K562 (cell line): ENCODE measurements around the gene PPP1CC. TPM values are rescaled to one million over a fixed set of nuclear protein-coding genes. Genes with fewer than 3 reads are reported as not detected.

Source experiments
- ATAC-seq: fragments of 200-7000 bp; cut with Tn5 transposase; 3 replicates; pipeline ENCODE4 v1.9.1; 2020; ENCODE audit warnings: moderate library complexity
- BruUV-seq: library from RNA; stranded (reverse); fragments of 400-500 nt; replicated peaks from 2 replicates; lab custom pipeline; 2021; lab: Mats Ljungman, UMichigan
- CTCF ChIA-PET: fragments of 300-600 bp; formaldehyde crosslinking; extraction: SDS; loops from one replicate; lab custom pipeline; 2021; ENCODE audit warnings: low intra/inter-chr PET ratio; lab: Yijun Ruan, JAX
- POLR2A ChIA-PET: fragments of 300-600, 350-650 bp; sonication (Branson Sonifier 250); formaldehyde crosslinking; extraction: SDS; loops from one replicate; lab custom pipeline; 2021; ENCODE audit warnings: antibody characterized with exemption, inconsistent platforms; lab: Yijun Ruan, JAX
- DNase-seq, 4 experiments: peaks; one replicate each; pipeline versions ENCODE4 v3.0.0 to v3.0.0-alpha.2; 2011 to 2018; ENCODE audit warnings: low spot score in 3 of 4, mixed read lengths in 3 of 4; ENCODE audit errors: extremely low read depth in 1 of 4
- FAIRE-seq: peaks from 2 replicates; lab custom pipeline; 2011; peaks lifted over from hg19 to GRCh38; lab: Jason Lieb, UNC
- H2AFZ ChIP-seq: 2 replicates; pipeline ENCODE4 v1.6.0; 2011; ENCODE audit warnings: low read depth, low read length, control low read depth, inconsistent platforms
- H3K27ac ChIP-seq: fragments of 200-600 bp; 3 replicates; pipeline ENCODE4 v1.8.0; 2011; ENCODE audit warnings: low read depth, mild to moderate bottlenecking, control low read depth, inconsistent platforms, low read length, moderate library complexity, mixed read lengths; ENCODE audit errors: extremely low read depth
- H3K27me3 ChIP-seq, 2 experiments: fragments of 300-600 bp in 1 of 2; 2 replicates in 1 of 2; 3 replicates in 1 of 2; pipeline versions ENCODE4 v1.6.0 to v1.8.0; 2011; ENCODE audit warnings: inconsistent platforms in 2 of 2, low read length in 2 of 2, mild to moderate bottlenecking in 1 of 2, mixed read lengths in 1 of 2, moderate library complexity in 1 of 2; ENCODE audit not compliant: control insufficient read depth in 2 of 2, insufficient read depth in 2 of 2
- H3K36me3 ChIP-seq: fragments of 300-600 bp; 3 replicates; pipeline ENCODE4 v1.8.0; 2011; ENCODE audit warnings: mild to moderate bottlenecking, low read length, inconsistent platforms; ENCODE audit not compliant: control insufficient read depth, insufficient read depth
- H3K4me1 ChIP-seq, 2 experiments: fragments of 200-600 bp in 1 of 2; replicated peaks in 1 of 2; 2 replicates in 1 of 2; 3 replicates in 1 of 2; pipeline versions ENCODE4 v1.5.1 to v1.8.0; 2011; ENCODE audit warnings: inconsistent platforms in 2 of 2, low read length in 2 of 2, mild to moderate bottlenecking in 1 of 2, mixed read lengths in 1 of 2, moderate library complexity in 1 of 2; ENCODE audit not compliant: control insufficient read depth in 2 of 2, insufficient read depth in 2 of 2
- H3K4me2 ChIP-seq: 2 replicates; pipeline ENCODE4 v1.6.1; 2011; ENCODE audit warnings: low read length, control low read depth, inconsistent platforms, mixed read lengths; ENCODE audit not compliant: insufficient read depth
- H3K4me3 ChIP-seq: fragments of 200-600 bp; sonication (generic), shearing (Covaris generic); 2 replicates; pipeline ENCODE4 v1.5.1; 2016; ENCODE audit warnings: control low read depth, inconsistent platforms
- H3K79me2 ChIP-seq: fragments of 200-600 bp; 3 replicates; pipeline ENCODE4 v1.8.0; 2011; ENCODE audit warnings: low read length, inconsistent platforms; ENCODE audit not compliant: control insufficient read depth, insufficient read depth
- H3K9ac ChIP-seq, 2 experiments: 2 replicates each; pipeline versions ENCODE4 v1.6.0 to v1.6.1; 2011; ENCODE audit warnings: low read depth in 2 of 2, low read length in 2 of 2, control low read depth in 1 of 2, inconsistent platforms in 1 of 2, mild to moderate bottlenecking in 1 of 2, mixed read lengths in 1 of 2; ENCODE audit not compliant: insufficient read depth in 1 of 2
- H3K9me1 ChIP-seq: one replicate; pipeline ENCODE4 v1.6.0; 2011; ENCODE audit warnings: inconsistent platforms, mild to moderate bottlenecking, low read length, moderate library complexity; ENCODE audit not compliant: control insufficient read depth, insufficient read depth
- H3K9me3 ChIP-seq: replicated peaks from 2 replicates; pipeline ENCODE4 v1.5.1; 2011; ENCODE audit warnings: low read depth, low read length, inconsistent platforms; ENCODE audit not compliant: control insufficient read depth, insufficient read depth
- H4K20me1 ChIP-seq: replicated peaks from 2 replicates; pipeline ENCODE4 v1.6.1; 2011; ENCODE audit warnings: low read length, inconsistent platforms, mixed read lengths; ENCODE audit not compliant: control insufficient read depth, insufficient read depth
- CCNT2 ChIP-seq: IDR thresholded peaks from 2 replicates; pipeline ENCODE4 v1.6.1; 2011; ENCODE audit warnings: borderline replicate concordance, low read depth, mild to moderate bottlenecking, moderate library complexity, mixed read lengths, low read length; ENCODE audit not compliant: insufficient read length; ENCODE audit errors: extremely low read depth
- ESRRA ChIP-seq: fragments of 450-650 bp; IDR thresholded peaks from 2 replicates; pipeline ENCODE4 v1.6.1; 2014; ENCODE audit warnings: low read depth, mild to moderate bottlenecking, moderate library complexity, borderline replicate concordance
- FOXA3 ChIP-seq, 2 experiments: fragments of 450-650 bp in 1 of 2; sonication (generic) in 1 of 2; formaldehyde crosslinking; IDR thresholded peaks in 1 of 2; conservative IDR thresholded peaks in 1 of 2; 2 replicates each; pipeline versions ENCODE4 v1.4.0 to v1.8.0; 2020 to 2022; ENCODE audit warnings: mild to moderate bottlenecking in 2 of 2, missing genetic modification reagents in 1 of 2
- FOXM1 ChIP-seq, 2 experiments: fragments of 450-650 bp in 1 of 2; sonication (generic) in 1 of 2; formaldehyde crosslinking in 1 of 2; IDR thresholded peaks; 2 replicates each; pipeline versions ENCODE4 v1.6.1 to v1.9.0; 2017 to 2022; ENCODE audit warnings: low read depth in 2 of 2, mild to moderate bottlenecking in 2 of 2, missing genetic modification reagents in 1 of 2, moderate library complexity in 1 of 2
- HLTF ChIP-seq: fragments of 450-650 bp; IDR thresholded peaks from 2 replicates; pipeline ENCODE4 v1.6.1; 2016
- HNRNPK ChIP-seq: fragments of 200-400 bp; formaldehyde crosslinking; IDR thresholded peaks from one replicate; pipeline ENCODE4 v1.6.1; 2018; ENCODE audit warnings: mild to moderate bottlenecking, low read depth, low read length; ENCODE audit not compliant: poor library complexity, severe bottlenecking
- HSF4 ChIP-seq: fragments of 250-450 bp; sonication (Bioruptor Pico); IDR thresholded peaks from 2 replicates; pipeline ENCODE4 v2.1.2; 2022; ENCODE audit warnings: mild to moderate bottlenecking, moderate library complexity, borderline replicate concordance
- KLF10 ChIP-seq: fragments of 250-450 bp; sonication (Bioruptor Pico); IDR thresholded peaks from 2 replicates; pipeline ENCODE4 v1.6.1; 2021; ENCODE audit warnings: matching md5 sums
- RFX5 ChIP-seq: IDR thresholded peaks from 2 replicates; pipeline ENCODE4 v1.6.1; 2011; ENCODE audit warnings: low read depth, mild to moderate bottlenecking, improper control_type of control experiment, low read length
- TARDBP ChIP-seq: fragments of 450-650 bp; IDR thresholded peaks from 2 replicates; pipeline ENCODE4 v1.6.1; 2016
- XRCC4 ChIP-seq: IDR thresholded peaks from one replicate; pipeline ENCODE4 v1.6.1; 2011; ENCODE audit not compliant: insufficient read depth, insufficient read length; ENCODE audit errors: extremely low read depth
- ZEB2 ChIP-seq: fragments of 450-650 bp; IDR thresholded peaks from 2 replicates; pipeline ENCODE4 v1.6.1; 2016
- ZNF655 ChIP-seq: fragments of 250-450 bp; sonication (Bioruptor Pico); IDR thresholded peaks from 2 replicates; pipeline ENCODE4 v1.5.0; 2021
- WGBS: fragments of 100-300 bp; shearing (Covaris generic); methylation state at CpG from one replicate; pipeline ENCODE4 v1.1.6; 2016; ENCODE audit warnings: low coverage, mixed read lengths; ENCODE audit not compliant: insufficient coverage; ENCODE audit errors: missing lambda C conversion rate; 5-methylcytosine and 5-hydroxymethylcytosine counted together
- in situ Hi-C: fragments of 300-500 bp; cut with MboI; formaldehyde crosslinking; loops from 4 replicates; pipeline ENCODE4 v1.15.0; 2018; ENCODE audit warnings: inconsistent platforms, mixed read lengths
- intact Hi-C: fragments of 100-400 bp; cut with micrococcal nuclease; formaldehyde crosslinking; loops from 2 replicates; pipeline ENCODE4 v1.14.2; 2022
- polyA plus RNA-seq, 8 experiments: library from polyadenylated mRNA; depleted of rRNA in 4 of 8; stranded (reverse) in 5 of 8; unstranded in 3 of 8; fragments of >200 nt; fragmentation: Nextera tagmentation in 2 of 8; fragmentation: Illumina TruSeq in 1 of 8; extraction: Ambion mirVana in 2 of 8; extraction: Trizol in 1 of 8; gene quantifications; 2 replicates each; pipeline versions ENCODE4 v1.2.1 to v1.2.3, GENCODE V29; 2011 to 2014; ENCODE audit warnings: inconsistent platforms in 1 of 8, missing spikeins in 1 of 8
- total RNA-seq, 7 experiments: library from RNA; depleted of rRNA in 6 of 7; stranded (reverse); fragments of >200 nt in 6 of 7; fragmentation: Illumina TruSeq in 2 of 7; extraction: Trizol in 2 of 7; gene quantifications; 2 replicates each; pipeline versions ENCODE4 v1.2.1 to v1.2.3, GENCODE V29; 2011 to 2021; ENCODE audit warnings: low replicate concordance in 1 of 7

PPP1CC gene
- total and polyA plus RNA-seq, 9 of the 15 experiments (the other 6 are each of a cell fraction or from before 2014, with no cell fraction given), result 67.4 to 286 (median 195) TPM

- Histone ChIP-seq H3K79me2 (no peaks in the 10 kb centered on the region), H3K27me3 (peaks cover 17 to 41% of the 10 kb centered on the region in 2 experiments; a peak in 4 of 5 replicates), H3K4me3 (no peak overlapping the region), H3K9me1 (peaks cover 5% of the 10 kb centered on the region), H3K4me2 (no peak overlapping the region), H3K36me3 (no peaks in the 10 kb centered on the region), H3K9me3 (no peaks in the 10 kb centered on the region), H3K9ac (no peak overlapping the region), H3K27ac (no peak overlapping the region), H4K20me1 (no peaks in the 10 kb centered on the region; the same call in none of the 2 replicates), H3K4me1 (peaks cover 19 to 22% of the 10 kb centered on the region in 2 experiments), H2AFZ (no peak overlapping the region)
- no TSS peak for BruUV-seq
- in situ Hi-C loops, result no loop called here
- ChIA-PET POLR2A (interaction anchor here (0.6 kb wide), 1 partner anchor 108 kb away, joined by 4 read pairs; no protein-coding TSS in a partner anchor), CTCF (no interaction called here)
- ATAC-seq (no peak), FAIRE-seq (no peak), DNase-seq (peak in 1 of 4 experiments; percentile 11)
- 6% methylated on average over 7 of the region's 7 CpGs for whole genome bisulfite sequencing
- TF ChIP-seq HNRNPK (no peak), XRCC4 (no peak), CCNT2 (no peak), ZEB2 (no peak)
- intact Hi-C loops, result no loop called here
Observed at GRCh38 chr12:110684312-110684836, 58.3 kb downstream of the PPP1CC start.

GRCh38 chr12:110683888-110684287 is 58.8 kb downstream of the PPP1CC start:
- Histone ChIP-seq H3K36me3 (no peaks in the 10 kb centered on the region), H3K9me1 (peaks cover 5% of the 10 kb centered on the region), H3K9ac (no peak overlapping the region), H2AFZ (no peak overlapping the region), H3K79me2 (no peaks in the 10 kb centered on the region), H3K27me3 (peaks cover 17 to 45% of the 10 kb centered on the region in 2 experiments; a peak in 4 of 5 replicates), H3K4me2 (no peak overlapping the region), H4K20me1 (no peaks in the 10 kb centered on the region; the same call in 1 of the 2 replicates), H3K27ac (no peak overlapping the region), H3K4me1 (peaks cover 15 to 19% of the 10 kb centered on the region in 2 experiments), H3K9me3 (no peaks in the 10 kb centered on the region), H3K4me3 (no peak overlapping the region)
- intact Hi-C loops (no loop called here), in situ Hi-C loops (no loop called here)
- POLR2A ChIA-PET, result no interaction called here
- FAIRE-seq, result no peak
- no peak for DNase-seq
- no peak for ATAC-seq
- WGBS, result 48% methylated on average over 2 of the region's 2 CpGs
- CTCF ChIA-PET, result no interaction called here
- no TSS peak for BruUV-seq
- TF ChIP-seq KLF10, result no peak
- TF ChIP-seq FOXM1 (IDR thresholded peaks at IDR 0.05; ENCODE audit: low read depth), result no peak
- TF ChIP-seq FOXM1 (CRISPR knock-in tag; IDR thresholded peaks at IDR 0.05; ENCODE audit: low read depth), result no peak
- TF ChIP-seq ZNF655 (CRISPR knock-in tag), result no peak
- no peak for TF ChIP-seq TARDBP
- no peak for TF ChIP-seq HLTF
- no peak for TF ChIP-seq RFX5
- no peak for TF ChIP-seq ESRRA
- no peak for TF ChIP-seq FOXA3 (CRISPR knock-in tag; conservative IDR thresholded peaks at IDR 0.05 in 1 of 2, IDR thresholded peaks at IDR 0.05 in 1 of 2)
- TF ChIP-seq HSF4, result no peak
